CD4-positive, alpha-beta T cell treated with Interleukin-17A for 4 hours (primary cell): ENCODE results near the gene PLEKHD1.

Source experiments
- DNase-seq: peaks from one replicate; pipeline ENCODE4 v3.0.0-alpha.2; 2020; ENCODE audit warnings: mixed read lengths

The PLEKHD1 gene

DNA sequence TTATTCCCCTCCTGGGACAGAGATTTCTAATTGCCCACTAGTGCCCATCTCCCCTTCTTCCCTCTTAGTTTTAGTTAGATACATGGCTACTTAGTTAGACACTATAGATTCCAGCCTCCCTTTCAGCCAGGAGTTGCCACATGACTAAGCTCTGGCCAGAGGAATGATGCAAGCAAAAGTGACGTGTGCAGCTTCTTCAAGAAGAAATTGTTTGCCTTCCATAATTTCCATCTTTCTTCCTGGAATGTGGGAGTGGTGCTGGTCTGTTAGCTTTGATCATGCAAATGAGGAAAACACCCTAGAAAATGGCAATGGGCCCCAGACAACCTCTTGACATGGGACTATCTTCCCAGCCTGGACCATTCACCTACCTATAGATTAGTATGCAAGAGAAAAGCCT is 68.7 kb downstream of the PLEKHD1 start:
- no peak for DNase-seq

DNA sequence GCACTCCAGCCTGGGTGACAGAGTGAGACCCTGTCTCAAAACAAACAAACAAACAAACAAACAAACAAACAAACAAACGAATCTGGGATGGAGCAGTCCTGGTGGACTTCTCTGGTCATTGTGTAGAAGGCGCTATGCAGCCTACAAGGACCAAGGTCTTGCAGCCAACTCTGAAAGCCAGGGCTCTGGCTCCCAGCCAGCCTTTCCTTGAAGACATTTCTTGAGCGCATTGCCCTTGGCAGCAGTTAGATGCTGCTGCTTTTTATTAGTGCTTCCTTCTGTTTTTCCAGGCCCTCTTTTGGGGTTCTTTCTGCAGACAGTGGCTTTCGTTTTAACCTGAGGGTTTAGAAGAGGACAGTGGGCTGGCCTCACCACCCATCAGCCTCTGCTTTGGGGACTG is 70.0 kb downstream of the PLEKHD1 start:
- DNase-seq: no peak

DNA sequence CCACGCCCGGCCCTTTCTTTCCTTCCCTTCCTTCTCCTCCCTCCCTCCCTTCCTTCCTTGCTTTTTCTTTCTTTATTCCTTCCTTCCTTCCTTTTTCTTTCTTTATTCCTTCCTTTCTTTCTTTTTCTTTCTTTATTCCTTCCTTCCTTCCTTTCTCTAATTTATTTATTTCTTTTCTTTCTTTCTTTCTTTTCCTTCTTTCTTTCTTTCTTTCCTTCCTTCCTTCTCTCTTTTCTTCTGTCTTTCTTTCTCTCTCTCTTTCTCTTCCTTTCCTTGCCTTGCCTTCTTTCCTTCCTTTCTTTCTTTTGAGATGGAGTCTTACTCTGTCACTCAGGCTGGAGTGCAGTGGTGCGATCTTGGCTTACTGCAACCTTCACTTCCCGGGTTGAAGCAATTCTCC is 74.2 kb downstream of the PLEKHD1 start:
- DNase-seq: no peak

DNA sequence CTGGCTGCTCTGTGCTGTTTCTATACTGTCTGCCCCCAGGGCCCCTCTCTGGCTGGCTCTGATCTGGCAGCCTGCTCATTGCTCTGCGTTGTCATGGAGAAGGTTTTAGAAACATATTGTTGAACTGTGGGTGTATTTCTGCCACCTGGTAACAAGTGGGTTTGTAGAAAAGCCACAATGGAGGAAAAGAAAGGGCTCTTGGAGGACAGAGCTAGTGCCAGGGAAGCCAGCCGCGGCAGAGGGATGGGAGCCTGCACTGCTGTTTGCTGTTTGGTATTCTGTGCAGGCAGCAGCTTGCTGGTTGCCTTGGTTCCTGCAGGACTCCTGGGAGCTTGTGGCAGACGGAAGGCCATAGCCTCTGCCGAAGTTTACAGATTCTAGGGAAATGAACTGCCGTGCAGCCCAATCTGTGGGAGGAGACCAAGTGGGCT is 75.1 kb downstream of the PLEKHD1 start:
- no peak for DNase-seq

DNA sequence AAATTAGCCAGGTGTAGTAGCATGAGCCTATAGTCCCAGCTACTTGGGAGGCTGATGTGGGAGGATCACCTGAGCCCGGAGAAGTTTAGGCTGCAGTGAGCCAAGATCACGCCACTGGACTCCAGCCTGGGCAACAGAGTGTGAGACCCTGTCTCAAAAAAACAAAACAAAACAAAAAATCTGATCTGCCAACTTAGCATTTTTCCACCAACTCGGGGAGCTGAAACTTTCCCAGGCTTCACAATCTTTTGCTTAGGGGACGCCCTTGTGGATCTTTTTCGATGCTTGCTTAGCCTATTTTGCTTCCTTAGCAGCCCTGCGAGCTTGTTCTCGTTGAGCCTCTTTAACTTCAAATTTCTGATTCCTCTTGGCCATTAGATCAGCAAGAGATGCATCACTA is 76.3 kb downstream of the PLEKHD1 start:
- DNase-seq: no peak

DNA sequence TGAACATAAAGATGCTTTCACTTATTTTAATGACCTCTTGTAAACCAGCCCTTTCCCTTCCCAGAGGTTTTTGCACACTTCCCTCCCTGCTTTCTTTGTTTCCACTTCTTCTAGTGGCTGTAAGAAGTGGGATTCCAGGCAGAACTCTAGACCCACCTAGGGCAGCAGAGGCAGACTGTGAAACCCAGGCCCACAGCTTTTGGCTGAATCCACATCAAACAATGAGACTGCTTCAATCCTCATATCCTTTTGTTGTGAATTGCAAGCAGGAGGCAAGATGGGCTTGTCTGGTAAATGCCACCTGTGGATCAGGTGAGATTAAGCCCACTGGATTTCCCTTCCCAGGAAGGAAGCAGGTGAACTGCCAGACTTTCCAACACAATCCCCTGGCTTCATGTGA is 77.4 kb downstream of the PLEKHD1 start:
- no peak for DNase-seq

DNA sequence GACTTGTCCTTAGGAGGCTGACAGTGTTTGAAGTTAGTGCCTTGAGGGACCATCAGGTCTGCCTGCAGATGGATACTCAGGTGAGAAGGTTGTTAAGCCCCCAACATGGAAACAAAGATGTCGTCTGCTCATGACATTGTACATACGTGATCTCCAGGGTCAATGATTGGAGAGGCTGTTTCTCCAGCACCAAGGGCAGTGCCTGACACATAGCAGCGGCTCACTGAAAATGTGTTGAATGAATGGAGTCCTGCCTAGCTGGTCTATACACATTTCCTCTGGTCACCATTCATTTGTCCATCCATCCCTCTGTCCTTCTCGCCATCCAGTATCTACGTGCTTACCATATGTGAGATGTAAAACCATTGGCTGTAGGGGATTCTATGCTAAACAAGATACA is 83.0 kb downstream of the PLEKHD1 start:
- no peak for DNase-seq

DNA sequence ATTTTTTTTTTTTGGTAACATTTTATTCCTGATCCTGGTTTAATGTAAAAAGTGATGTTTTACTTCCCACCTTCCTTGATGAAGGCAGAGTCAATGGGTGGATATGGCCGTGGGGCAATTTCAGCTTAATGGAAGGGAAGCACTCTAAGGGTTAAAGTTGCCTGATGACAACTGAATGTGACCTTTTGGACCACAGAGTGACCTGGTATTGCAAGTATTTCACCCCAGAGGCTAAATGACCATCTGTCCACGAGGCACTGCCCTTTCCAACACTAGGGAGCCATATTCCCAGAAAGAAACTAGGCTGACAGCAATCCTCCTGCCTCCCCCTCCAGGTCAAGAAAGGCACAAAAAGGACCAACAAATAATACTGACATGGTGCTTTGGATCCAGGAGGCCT is 85.3 kb downstream of the PLEKHD1 start:
- DNase-seq: no peak

DNA sequence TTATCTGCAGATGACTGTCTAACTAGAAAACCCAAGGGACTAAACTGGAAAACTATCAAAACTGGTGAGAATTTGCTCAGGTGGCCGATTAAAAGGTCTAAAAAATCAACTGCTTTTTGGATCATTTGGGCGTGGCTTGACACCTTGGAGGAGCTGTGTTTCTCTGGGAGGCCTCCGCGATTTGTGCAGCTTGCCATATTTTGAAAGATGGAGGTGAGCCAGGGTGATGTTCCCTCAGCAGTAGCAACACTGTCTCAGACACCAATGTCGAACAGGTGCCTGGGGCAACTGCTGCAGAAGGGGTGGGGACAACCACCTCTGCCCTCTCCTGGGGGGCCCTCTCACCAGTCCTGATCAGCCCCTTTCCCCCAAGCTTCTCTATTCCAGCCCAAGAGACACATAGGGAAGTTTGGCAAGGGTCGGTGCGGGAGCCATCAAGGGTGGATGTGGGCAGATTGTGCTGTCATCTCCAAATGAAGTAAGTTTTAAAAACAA is 86.4 kb downstream of the PLEKHD1 start:
- no peak for DNase-seq

DNA sequence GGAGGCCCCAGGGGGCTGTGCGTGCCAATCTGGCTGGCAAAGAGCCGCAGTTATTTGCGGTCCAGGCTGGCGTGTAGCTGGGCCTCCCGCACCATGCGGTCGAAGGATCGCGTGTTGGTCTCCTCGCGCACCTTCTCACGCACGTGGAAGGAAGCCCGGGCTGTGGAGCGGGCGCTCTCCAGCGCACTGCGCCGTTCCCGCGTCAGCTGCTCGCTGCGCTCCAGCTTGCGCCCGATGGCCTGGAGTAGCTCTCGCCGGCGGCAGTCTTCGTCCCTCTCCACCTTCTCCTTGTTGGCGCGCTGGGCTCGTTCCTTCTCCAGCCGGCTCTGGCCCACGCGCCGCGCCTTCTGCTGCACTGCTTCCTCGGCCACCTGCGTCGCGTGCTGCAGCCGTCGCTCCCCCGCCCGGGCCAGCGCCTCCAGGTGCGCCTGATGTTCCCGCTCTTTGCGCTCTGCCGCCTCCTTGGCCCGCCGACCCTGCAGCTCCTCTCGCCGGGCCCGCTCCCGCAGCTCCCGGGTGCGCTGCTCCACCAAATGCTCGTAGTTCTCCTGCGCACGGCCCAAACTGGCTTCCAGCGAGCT is 87.0 kb downstream of the PLEKHD1 start:
- no peak for DNase-seq

DNA sequence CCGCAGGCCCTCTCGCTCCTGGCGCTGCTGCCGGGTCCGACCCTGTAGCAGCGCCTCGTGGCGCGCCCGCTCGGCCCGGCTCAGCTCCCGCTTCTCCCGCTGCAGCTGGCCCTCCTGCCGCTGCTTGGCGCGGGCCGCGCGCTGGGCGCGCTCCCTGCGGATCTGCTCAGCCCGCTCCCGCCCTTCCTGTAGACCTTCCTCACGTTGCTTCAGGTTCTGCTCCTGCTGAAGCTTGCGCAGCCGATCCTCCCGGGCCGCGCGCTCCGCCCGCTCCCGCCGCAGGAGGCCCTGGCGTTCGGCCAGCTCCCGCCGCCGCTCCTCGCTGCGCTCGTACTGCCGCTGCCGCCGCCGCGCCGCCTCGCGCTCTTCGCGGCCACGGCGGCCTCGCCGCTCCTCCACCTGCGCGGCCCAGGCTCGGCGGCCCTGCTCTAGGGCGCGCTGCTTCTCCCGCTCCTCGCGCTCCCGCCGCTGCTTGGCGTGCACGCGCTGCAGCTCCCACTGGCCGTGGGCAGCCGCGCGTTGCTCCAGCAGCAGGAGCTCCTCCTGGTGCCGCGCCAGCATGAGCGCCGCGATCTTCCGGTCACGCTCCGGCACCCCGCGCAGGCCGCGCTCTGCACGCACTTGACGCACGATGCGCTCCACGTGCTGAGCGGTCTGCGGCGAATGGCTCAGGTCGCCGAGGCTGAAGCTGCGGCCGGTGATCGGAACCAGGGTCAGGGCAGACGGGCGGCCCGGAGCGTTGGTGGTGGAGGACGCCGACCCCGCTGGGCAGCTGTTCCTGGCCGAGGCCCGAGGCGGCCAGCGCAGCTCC is 87.7 kb downstream of the PLEKHD1 start:
- DNase-seq: no peak

DNA sequence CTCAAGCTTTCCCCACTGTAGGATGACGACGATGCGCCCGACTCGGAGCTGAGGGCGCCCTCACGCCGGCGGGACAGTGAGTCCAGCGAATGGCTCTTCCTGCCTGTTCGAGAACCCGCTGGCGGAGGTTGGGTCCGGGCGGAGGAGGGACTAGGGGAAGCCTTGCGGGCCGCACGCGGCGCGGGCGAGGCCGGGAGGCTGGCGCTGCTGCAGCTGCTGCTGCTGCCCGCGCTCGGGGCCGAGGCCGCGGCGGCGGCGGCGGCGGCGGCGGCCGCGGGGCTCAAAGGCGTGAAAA is 88.3 kb downstream of the PLEKHD1 start:
- no peak for DNase-seq

DNA sequence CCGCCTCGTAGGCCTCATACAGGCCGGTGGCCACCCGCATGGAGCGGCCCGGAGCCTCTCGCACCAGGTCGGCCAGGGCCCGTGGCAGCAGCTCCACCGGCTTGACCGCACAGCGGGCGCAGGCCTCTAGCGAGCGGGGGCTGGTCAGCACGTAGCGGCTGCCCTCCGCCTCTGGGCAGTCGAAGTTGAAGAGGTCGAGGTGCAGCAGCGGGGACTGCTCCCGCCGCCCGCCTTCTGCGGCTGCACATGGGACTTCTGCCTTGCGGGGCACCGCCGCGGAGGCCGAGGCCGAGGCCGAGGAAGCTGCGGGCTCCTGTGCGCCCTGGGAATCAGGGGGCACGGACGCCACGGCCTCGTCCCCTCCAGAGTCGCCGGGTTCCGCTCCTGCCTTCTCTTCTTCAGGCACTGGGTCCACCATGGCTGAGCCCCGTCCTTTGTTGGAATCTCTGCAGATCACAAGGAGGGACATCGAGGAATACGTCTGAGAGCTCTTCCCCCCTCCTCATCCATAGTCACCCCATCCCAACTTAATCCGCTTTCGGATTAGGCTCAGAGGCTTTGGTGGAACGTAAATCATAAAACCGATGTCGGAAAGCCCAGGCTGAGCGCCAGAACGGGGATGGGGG is 88.8 kb downstream of the PLEKHD1 start:
- DNase-seq: no peak

DNA sequence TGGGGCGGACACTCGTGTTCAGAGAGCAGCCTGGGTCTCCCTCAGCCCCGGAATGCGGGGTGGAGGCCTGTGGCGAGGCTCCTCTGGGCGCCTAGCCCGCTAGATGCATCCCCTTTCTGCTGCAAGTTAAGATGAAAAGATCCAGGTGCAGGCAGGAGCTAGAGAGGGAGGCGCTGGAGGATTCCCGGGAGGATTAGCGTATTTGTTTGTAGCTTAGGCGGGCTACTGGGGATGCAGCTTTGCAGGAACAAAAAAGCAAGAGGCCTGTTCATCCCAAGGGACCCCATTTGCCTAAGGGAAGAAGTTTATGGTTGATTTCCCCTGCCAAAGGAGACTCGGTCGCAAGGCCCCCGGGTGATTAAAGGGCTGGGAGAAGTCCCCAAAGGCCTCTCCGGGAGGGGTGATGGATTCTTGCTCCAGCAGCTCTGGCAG is 89.3 kb downstream of the PLEKHD1 start:
- DNase-seq: no peak

DNA sequence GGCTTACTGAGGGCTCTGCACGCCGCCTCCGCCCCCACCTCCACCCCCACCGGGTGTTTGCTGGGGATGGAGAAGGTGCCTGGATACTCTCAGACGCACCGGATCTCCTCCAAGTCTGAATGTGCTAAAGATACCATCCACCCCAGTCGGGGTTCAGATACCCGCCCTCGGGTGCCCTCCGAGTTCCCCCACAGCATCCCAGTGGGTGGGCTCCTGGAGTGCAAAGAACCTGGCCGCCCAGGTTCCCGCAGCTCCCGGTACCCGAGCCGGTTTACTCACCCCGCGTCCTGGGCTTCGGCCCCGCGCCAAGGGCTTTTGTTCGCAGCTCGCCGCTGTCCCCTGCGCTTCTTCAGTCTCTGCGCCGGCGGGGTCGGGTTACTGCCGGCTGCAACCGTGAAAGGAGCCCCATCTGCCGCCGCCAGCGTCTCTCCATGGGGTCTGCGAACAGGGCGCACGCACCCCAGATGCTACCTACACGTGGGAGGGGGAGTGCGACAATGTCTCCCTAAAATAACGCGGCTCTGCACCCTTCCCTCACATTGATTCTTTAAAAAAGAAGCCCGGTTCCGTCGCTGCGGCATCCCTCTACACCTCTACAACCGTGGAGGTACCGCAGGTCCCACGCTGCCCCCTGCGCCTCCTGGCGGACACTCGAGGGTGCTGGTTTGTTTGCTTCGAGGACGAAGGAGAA is 89.9 kb downstream of the PLEKHD1 start, which contains the start of gene CCDC177:
Gene CCDC177, minus strand, starts transcription at position 609 of the 691 bp plus-strand sequence. CDS start 1,249 bp downstream, outside the sequence.
- DNase-seq: peak; percentile 80

DNA sequence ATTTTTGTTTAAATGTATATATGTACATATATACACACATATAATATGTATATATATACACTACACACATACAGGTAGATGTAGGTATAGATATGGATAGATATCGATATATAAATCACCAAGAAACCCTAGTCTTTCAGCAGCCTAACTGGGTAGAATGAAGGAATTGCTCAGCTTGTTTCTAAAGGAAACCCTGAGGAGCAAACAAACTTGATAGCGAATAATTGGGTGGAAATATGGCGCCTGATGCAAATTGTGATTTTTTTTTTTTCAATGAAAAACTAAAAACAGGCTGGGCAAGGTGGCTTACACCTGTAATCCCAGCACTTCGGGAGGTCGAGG is 90.4 kb downstream of the PLEKHD1 start:
- DNase-seq: no peak

DNA sequence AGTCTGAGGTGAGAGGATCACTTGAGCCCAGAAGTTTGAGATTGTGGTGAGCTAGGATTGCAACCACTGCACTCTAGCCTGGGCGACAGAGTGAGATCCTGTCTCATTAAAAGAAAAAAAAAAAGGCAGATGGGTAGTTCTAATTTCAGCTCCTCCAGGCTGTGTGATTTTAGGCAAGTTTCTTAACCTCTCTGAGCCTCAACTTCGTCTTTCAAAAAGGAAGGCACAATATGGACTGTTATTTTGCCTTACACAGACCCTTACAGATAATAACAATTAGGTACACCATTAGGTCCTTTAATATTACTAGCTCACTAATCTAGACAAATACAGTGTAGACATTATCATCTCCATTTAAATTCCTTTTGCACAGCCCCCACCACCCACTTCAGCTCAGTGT is 94.9 kb downstream of the PLEKHD1 start:
- no peak for DNase-seq

DNA sequence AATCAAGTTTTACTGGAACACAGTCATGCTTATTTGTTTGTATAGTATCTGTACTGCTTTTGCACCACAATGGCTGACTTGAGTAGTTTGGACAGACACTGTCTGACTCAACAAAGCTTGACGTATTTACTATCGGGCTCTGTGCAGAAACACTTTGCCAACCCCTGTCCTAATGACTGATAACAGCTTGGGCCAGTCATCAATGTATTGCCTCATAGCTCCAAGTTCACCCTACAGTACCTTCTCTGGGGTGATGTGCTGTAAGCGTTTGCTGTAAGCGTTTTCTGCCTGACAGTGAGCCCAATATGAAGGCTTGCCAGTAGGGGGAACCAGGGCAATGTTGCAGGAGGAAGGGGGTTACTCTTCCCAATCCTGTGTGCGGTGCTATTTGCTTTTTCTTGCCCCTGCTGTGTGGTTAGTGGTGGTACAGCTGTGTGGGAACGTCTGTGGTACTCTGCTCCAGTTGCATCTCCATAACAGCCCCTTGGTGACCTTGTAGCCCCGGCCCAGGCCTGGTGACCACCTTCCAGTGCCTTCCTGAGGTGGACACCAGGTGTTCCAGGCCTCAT is 95.6 kb downstream of the PLEKHD1 start:
- no peak for DNase-seq
